Measurements from ENCODE around the gene C1orf210. TPM values are rescaled to one million over a fixed set of nuclear protein-coding genes. Genes with fewer than 3 reads are reported as not detected.

The C1orf210 gene
- total RNA-seq, 4 donors from 2014 or later, result 4.3 to 20.9 (median 16.0) TPM

- TF ChIP-seq EP300 (IDR thresholded peaks at IDR 0.05) (no peak), POLR2AphosphoS5 (IDR thresholded peaks at IDR 0.05) (no peak), POLR2A (IDR thresholded peaks at IDR 0.05) (no peak)
- TF ChIP-seq, protein P1, sequence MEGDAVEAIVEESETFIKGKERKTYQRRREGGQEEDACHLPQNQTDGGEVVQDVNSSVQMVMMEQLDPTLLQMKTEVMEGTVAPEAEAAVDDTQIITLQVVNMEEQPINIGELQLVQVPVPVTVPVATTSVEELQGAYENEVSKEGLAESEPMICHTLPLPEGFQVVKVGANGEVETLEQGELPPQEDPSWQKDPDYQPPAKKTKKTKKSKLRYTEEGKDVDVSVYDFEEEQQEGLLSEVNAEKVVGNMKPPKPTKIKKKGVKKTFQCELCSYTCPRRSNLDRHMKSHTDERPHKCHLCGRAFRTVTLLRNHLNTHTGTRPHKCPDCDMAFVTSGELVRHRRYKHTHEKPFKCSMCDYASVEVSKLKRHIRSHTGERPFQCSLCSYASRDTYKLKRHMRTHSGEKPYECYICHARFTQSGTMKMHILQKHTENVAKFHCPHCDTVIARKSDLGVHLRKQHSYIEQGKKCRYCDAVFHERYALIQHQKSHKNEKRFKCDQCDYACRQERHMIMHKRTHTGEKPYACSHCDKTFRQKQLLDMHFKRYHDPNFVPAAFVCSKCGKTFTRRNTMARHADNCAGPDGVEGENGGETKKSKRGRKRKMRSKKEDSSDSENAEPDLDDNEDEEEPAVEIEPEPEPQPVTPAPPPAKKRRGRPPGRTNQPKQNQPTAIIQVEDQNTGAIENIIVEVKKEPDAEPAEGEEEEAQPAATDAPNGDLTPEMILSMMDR (IDR thresholded peaks at IDR 0.05), result no peak
These were observed 15.6 kb downstream of the C1orf210 start, which contains the start of gene TMEM125 for GRCh38 chr1:43269627-43270375. TSS of gene TMEM125 (plus strand) at chr1:43269983. CDS start at chr1:43272723, 2,740 bp downstream.

DNA sequence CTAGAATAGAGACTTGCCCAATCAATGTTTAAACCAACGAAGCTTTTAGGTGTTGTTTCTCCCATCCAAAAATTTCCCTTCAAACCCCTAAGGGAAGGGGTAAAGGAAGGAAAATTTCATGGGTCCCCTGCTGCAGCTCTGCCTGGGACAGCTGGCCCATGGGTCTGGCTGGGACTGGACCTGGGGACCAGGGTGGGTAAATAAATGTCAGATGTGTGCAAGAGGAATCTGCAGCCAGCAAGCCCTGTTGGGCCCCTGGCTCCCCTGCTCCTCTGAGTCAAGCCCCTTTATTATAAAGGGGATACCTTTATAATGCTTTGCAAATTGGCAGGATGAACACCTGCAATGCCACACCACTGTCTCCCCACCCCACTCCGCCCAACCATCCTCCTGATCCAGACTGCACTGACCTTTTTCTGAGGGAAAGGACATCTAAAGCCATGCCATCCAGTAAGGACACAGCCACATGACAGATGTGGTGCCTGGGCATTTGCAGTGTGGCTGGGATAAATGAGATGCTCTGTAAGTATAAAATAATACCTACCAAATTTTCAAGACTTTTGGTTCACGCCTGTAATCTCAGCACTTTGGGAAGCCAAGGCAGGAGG, 17.5 kb downstream of the C1orf210 start:
- Histone ChIP-seq H3K9me3 (no peaks in the 10 kb centered on the region), H3K36me3 (no peaks in the 10 kb centered on the region), H3K4me3 (no peak overlapping the region), H3K4me1 (peaks cover 14% of the 10 kb centered on the region), H3K27me3 (peaks cover 6% of the 10 kb centered on the region), H3K27ac (no peak overlapping the region)
- DNase-seq (ENCODE audit: low spot score in 2 of 2), result peak; percentile 20 to 23
- TF ChIP-seq POLR2A (IDR thresholded peaks at IDR 0.05), result no peak
- TF ChIP-seq EP300 (IDR thresholded peaks at IDR 0.05), result no peak
- TF ChIP-seq POLR2AphosphoS5 (IDR thresholded peaks at IDR 0.05), result no peak
- TF ChIP-seq, protein P1 (IDR thresholded peaks at IDR 0.05), result no peak
- 91% methylated on average over 3 of the region's 3 CpGs for WGBS

More at GRCh38 chr1:43269627-43270375, 15.6 kb downstream of the C1orf210 start, which contains the start of gene TMEM125:
- peak within 1 kb of the TSS; percentile 10 for H3K4me3 ChIP-seq
- peaks cover 17% of the 10 kb centered on the region for H3K4me1 ChIP-seq
- H3K36me3 ChIP-seq, result no peaks in the 10 kb centered on the region
- peak within 1 kb of the TSS; percentile 24 for H3K27ac ChIP-seq
- H3K27me3 ChIP-seq, result peaks cover 6% of the 10 kb centered on the region
- DNase-seq (ENCODE audit: low spot score in 2 of 2), result peak; percentile 50 to 70
- 79% methylated on average over 7 of the region's 7 CpGs for WGBS
- H3K9me3 ChIP-seq, result no peaks in the 10 kb centered on the region

DNA sequence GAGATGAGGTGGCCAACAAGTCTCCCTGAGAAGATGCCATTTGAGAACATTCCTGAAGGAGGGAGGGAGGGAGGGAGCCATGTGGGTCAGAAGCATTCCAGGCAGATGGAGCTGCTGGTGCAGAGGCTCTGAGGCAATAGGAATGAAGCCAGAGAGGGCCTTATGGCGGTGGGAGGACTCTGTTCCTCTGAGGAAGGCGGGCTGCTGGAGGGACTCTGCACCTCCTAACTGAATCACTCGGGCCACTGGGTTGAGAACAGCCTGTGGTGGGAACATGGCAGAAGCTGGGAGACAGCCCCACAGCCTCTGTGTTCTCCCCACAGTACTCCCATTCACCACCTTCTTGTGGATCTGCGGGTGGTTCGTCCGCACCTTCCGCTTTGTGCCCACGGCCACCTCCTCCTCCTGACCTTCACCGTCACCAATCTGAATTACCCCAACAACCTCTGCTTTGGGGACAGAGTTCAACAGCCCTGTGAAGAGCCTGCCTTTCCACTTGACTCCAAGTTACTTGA, 18.0 kb downstream of the C1orf210 start:
- H3K4me1 ChIP-seq, result peaks cover 14% of the 10 kb centered on the region

GRCh38 chr1:43266881-43267280, 18.5 kb downstream of the C1orf210 start:
- Histone ChIP-seq H3K4me3 (no peak overlapping the region), H3K27me3 (peaks cover 6% of the 10 kb centered on the region), H3K9me3 (no peaks in the 10 kb centered on the region), H3K27ac (no peak overlapping the region), H3K36me3 (no peaks in the 10 kb centered on the region), H3K4me1 (peaks cover 14% of the 10 kb centered on the region)
- DNase-seq (ENCODE audit: low spot score in 2 of 2), result no peak
- TF ChIP-seq POLR2A (IDR thresholded peaks at IDR 0.05) (no peak), EP300 (IDR thresholded peaks at IDR 0.05) (no peak), POLR2AphosphoS5 (IDR thresholded peaks at IDR 0.05) (no peak)
- TF ChIP-seq, protein P1 (IDR thresholded peaks at IDR 0.05), result no peak
- WGBS, result 93% methylated on average over 1 of the region's 1 CpG

More for the DNA sequence above, 18.0 kb downstream of the C1orf210 start:
- peaks cover 6% of the 10 kb centered on the region for H3K27me3 ChIP-seq
- H3K9me3 ChIP-seq, result no peaks in the 10 kb centered on the region
- DNase-seq (ENCODE audit: low spot score in 2 of 2), result peak in 1 of 2 donors; percentile 43
- no peaks in the 10 kb centered on the region for H3K36me3 ChIP-seq
- no peak overlapping the region for H3K27ac ChIP-seq
- TF ChIP-seq POLR2AphosphoS5 (IDR thresholded peaks at IDR 0.05), result no peak
- TF ChIP-seq, protein P1 (IDR thresholded peaks at IDR 0.05), result no peak
- no peak overlapping the region for H3K4me3 ChIP-seq
- WGBS, result 87% methylated on average over 9 of the region's 9 CpGs

DNA sequence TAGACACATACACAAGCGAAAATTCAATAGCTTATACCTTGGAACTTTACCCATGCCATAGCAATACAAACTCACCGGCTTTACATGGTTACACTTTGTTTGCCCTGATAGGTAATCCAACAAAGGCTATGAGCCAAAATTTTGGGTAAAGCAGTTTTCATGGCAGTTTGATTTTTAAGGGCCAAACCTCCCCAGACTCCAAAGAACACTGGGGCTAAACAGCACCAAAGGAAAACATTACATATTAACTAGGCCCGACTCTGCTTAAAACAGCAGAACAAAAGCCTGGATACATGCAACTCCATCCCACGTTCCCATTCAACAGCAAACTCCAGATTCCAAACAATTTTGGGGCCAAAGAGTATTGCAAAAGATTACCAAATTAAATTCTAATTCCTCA, 19.9 kb downstream of the C1orf210 start:
- Histone ChIP-seq H3K36me3 (no peaks in the 10 kb centered on the region), H3K27ac (no peak overlapping the region), H3K4me1 (peaks cover 6% of the 10 kb centered on the region), H3K9me3 (no peaks in the 10 kb centered on the region), H3K4me3 (no peak overlapping the region), H3K27me3 (no peaks in the 10 kb centered on the region)
- 83% methylated on average over 4 of the region's 4 CpGs for WGBS
- no peak for DNase-seq (ENCODE audit: low spot score in 2 of 2)
- no peak for TF ChIP-seq EP300 (IDR thresholded peaks at IDR 0.05)
- TF ChIP-seq, protein P1 (IDR thresholded peaks at IDR 0.05), result no peak
- no peak for TF ChIP-seq POLR2A (IDR thresholded peaks at IDR 0.05)
- TF ChIP-seq POLR2AphosphoS5 (IDR thresholded peaks at IDR 0.05), result no peak

Data from suprapubic skin (tissue), 4 donors.